Central memory CD4-positive, alpha-beta T cell (primary cell): ENCODE measurements around the gene TMEM121.

ENCODE experiments used
- DNase-seq: peaks from one replicate; pipeline ENCODE4 v3.0.0; 2022

TMEM121 gene

GRCh38 chr14:105498430-105499255 is 27.7 kb upstream of the TMEM121 start:
- no peak for DNase-seq

DNA sequence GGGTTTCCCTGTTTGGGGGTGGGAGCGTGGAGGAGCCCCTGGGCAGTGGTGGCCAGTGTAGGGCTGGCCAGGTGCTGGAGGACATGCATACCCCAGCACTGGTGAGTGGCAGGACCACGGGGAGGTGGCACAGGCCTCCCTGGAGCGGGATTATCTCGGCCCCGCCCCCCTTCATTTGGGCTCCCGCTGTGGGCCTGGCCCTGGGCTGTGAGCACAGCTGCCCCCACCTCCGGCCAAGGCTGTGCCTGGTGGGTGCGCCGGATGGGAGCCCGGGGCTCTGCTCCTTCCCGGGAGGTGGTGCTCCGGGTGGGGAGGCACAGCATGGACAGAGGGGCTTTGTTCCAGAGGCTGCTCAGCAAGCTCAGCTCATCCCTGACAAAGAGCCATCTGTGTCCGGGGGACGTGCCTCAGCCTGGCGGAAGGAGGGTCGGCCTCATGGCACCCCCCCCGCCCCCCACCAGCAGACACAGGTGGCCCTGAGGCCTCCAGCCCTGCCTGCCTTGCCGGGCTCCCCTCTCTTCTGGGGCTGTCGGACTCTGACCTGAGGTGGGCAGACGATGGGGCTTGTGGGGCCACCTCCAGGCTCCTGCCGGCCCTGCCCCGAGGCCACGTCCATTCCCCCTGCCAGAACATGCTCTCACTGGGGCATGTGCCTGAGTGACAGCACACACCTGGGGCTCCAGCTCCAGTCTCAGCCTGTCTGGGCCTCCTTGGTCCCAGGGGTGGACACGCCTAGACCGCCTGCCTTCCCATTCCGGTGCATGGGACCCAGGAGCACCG is 26.9 kb upstream of the TMEM121 start:
- DNase-seq: no peak

GRCh38 chr14:105500036-105500725 is 26.2 kb upstream of the TMEM121 start:
- DNase-seq: no peak

DNA sequence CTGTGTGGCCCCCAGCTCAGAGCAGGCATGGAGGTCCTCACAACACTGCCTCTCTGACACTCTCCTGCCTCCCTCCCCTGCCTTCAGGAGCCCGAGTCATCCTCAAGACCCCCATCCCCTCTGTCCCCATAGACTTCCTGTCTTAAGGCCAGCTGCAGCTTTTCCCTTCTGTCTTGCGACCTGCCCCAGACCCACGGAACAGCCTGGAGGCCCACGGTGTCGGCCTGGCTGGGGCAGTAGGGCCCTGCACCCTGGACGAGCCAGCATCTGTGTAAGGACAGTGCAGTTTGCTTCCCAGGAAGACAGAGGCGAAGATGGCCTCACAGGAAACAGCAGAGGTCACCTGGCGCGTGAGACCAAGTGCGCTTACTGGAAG is 25.7 kb upstream of the TMEM121 start:
- DNase-seq: no peak

DNA sequence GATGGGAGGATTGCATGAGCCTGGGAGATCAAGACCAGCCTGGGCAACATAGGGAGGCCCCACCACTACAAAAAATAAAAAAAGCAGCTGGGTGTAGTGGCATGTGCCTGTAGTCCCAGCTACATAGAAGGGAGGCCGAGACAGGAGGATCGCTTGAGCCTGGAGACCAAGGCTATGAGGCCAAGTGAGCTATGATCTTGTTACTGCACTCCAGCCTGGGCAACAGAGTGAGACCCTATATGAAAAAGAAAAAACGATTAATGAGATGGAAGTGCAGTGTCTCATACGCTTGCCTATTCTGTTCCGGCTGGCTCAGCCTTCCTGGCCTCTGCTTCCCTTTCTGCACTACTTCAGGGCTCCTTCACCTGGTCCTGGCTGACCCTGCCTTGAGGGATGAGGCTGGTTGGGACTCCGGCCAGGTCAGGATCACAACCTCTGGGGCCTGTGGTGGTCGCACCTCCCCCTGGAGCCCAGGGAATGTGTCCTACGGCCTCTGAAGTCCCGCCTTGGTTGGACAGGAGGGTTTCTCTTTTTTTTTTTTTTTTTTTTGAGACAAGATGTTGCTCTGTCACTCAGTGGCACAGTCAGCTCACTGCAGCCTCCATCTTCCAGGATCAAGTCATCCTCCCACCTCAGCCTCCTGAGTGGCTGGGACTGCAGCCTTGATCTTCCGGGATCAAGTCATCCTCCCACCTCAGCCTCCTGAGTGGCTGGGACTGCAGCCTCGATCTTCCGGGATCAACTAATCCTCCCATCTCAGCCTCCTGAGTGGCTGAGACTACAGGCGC is 24.7 kb upstream of the TMEM121 start:
- no peak for DNase-seq

- DNase-seq: no peak
Measured at GRCh38 chr14:105502446-105503295, 23.7 kb upstream of the TMEM121 start.

- DNase-seq: no peak
Measured at GRCh38 chr14:105503296-105503640, 23.1 kb upstream of the TMEM121 start.

GRCh38 chr14:105503935-105504692 is 22.3 kb upstream of the TMEM121 start:
- no peak for DNase-seq

GRCh38 chr14:105505101-105505500 is 21.3 kb upstream of the TMEM121 start:
- DNase-seq: no peak

- no peak for DNase-seq
Measured at GRCh38 chr14:105507247-105507646, 19.1 kb upstream of the TMEM121 start.

DNA sequence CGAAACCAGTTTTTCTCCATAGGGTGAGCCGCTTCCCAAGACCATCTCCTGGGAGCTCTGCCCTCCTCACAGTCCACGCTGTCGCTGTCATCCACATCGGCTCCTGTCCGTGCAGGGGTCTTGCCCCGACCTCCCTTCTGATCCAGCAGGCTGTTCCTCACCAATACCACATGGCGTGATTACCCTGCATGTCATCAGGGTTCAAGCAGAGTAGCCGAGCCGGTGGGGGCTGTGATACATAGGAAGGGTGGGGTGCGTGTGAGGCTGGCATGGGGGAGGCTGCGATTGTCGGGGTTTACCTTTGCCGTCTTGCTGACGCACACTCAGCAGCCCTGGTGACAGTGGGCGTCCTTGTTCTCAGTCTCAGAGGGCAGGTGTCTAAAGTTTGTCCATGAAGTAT is 18.3 kb upstream of the TMEM121 start:
- DNase-seq: no peak

DNA sequence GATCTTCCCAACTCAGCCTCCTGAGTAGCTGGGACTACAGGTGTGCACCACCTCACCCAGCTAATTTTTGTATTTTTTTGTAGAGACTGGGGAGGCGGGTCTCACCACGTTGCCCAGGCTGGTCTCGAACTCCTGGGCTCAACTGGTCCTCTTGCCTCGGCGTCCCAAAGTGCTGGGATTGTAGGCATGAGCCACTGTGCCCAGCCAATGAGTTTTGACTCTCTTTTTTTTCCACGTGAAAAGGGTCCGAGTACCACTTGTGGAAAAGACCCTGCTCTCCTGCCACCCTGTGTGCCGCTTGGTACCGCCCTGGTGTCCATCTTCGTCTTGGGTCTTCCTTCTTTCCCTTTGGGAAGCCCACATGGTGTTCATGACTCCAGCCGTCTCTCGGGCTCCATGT is 17.8 kb upstream of the TMEM121 start:
- no peak for DNase-seq

DNA sequence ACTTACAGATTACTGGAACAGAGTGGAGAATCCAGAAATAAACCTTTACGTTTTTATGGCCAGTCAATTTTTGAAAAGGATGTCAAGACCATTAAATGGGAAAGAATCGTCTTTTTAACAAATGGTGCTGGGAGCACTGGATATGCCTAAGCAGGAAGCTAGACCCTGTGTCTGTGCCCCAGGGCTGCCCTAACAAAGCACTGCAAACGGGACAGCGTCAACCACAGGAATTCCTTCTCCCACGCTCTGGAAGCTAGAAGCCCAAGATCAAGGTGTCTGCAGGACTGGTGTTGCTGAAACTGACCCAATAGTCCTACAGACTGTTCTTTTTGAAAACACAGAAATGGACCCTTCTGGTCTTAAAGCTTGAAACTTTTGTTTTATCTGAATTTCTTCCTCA is 9.3 kb upstream of the TMEM121 start:
- DNase-seq: no peak

DNA sequence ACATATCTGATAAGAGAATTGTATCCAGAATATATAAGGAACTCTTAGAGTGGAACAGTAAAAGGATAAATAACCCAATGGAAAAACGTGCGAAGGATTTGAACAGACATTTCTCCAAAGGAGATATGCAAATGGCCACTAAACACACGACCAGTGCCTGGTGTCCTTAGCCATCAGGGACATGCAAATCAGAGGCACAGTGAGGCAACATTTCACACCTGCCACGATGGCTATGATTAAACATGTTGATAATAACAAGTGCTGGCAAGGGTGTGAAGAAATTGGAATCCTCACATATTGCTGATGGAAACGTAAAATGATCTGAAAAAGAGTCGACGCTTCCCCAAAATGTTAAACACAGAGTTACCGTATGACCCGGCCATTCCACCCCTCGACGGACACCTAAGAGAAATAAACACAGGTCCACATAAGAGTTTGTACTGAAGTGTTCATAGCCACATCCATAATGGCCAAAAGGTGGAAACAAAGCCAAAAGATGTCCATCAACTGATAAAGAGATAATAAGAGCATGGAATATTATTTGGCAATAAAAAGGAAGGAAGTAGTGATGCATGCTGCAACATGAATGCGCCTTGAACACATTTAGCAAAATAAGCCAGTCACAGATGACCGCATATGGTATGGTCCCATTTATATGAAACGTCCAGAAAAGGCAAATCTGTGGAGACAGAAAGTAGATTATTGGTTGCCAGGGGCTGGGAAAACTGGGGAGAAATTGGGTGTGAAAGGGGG is 6.3 kb upstream of the TMEM121 start:
- no peak for DNase-seq

DNA sequence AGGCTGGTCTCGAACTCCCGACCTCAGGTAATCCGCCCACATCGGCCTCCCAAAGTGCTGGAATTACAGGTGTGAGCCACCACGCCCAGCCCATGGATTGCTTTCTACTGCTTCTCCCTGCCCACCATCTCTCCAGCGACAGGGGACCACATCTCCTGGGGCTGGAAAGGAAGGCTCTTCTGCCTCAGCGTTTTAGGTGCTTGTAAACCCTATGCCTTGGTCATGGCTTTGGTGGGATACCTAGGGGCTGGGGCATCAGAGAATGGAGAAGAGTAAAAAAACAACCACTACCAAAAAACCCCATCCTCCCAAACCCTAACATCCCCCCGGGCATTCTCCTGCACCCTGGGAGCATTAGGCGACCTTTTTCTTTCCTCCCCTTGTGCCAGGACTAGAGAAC is 1.1 kb upstream of the TMEM121 start:
- DNase-seq: no peak

GRCh38 chr14:105526776-105527380 is 495 bp downstream of the TMEM121 start:
- no peak for DNase-seq

- DNase-seq: no peak
Measured at GRCh38 chr14:105527381-105527825, 1.0 kb downstream of the TMEM121 start.

DNA sequence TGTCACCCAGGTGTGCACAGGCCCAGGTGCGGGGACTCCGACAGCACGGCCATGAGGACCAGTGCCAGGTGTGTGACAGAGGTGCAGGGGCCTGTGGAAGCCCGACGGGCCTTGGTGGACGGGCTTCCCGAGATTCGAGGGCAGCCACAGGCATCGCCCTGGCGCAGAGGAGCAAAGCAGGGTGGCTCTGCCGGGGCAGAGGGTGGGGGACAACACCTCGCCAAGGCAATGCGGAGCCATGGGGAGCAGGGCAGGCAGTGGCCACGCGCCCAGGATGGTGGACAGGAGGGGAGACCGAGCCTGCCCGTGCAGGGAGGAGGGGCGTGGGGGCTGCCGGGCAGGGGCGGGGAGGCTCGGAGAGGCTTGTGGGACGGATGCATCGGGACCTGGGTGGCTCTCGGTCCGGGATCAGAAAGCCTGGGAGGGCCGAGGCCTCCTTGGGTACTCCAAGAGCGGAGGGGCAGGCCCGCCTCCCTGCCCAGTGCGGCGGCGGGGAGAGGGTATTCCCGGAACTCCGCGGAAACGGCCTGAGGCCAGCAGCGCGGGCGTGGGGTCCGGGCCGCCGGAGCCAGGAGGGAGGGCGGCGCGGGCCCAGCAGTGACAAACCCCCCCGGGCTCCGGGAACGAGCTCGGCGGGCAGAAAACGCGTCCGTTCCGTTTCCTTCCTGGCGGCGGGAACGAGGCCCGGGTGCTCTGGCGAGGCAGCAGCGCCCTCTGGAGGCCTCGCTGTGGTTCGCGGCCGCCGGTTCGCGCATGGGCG is 1.6 kb downstream of the TMEM121 start:
- DNase-seq: peak; percentile 73
